Stomach smooth muscle (tissue), 2 donors: Measurements from ENCODE around the gene CACNA2D4.

ENCODE experiments used
- H3K27ac ChIP-seq: one replicate; pipeline ENCODE4 v1.7.0; 2013; ENCODE audit warnings: mild to moderate bottlenecking, low read length, inconsistent platforms
- H3K27me3 ChIP-seq, 2 donors: one replicate each; pipeline ENCODE4 v1.7.0; 2013; ENCODE audit warnings: low read length in 2 of 2; ENCODE audit not compliant: insufficient read depth in 2 of 2, control insufficient read depth in 1 of 2
- H3K36me3 ChIP-seq, 2 donors: one replicate each; pipeline ENCODE4 v1.7.0; 2013; ENCODE audit warnings: low read length in 2 of 2; ENCODE audit not compliant: control insufficient read depth in 2 of 2, insufficient read depth in 2 of 2
- H3K4me1 ChIP-seq: one replicate; pipeline ENCODE4 v1.7.0; 2013; ENCODE audit warnings: low read length; ENCODE audit not compliant: control insufficient read depth, insufficient read depth
- H3K4me3 ChIP-seq, 2 donors: one replicate each; pipeline ENCODE4 v1.7.0; 2013; ENCODE audit warnings: low read length in 2 of 2
- H3K9ac ChIP-seq, 2 donors: one replicate each; pipeline ENCODE4 v1.7.0; 2013; ENCODE audit warnings: low read length in 2 of 2, mild to moderate bottlenecking in 1 of 2
- H3K9me3 ChIP-seq, 2 donors: one replicate each; pipeline ENCODE4 v1.7.0; 2013; ENCODE audit warnings: low read length in 2 of 2; ENCODE audit not compliant: control insufficient read depth in 2 of 2
- donor health status: healthy.
- donor health status: Pancreatic carcinoma.

Gene CACNA2D4

GRCh38 chr12:1843641-1844005 lies 74.8 kb downstream of the CACNA2D4 start:
- Histone ChIP-seq H3K4me1 (no peaks in the 10 kb centered on the region), H3K36me3 (no peaks in the 10 kb centered on the region), H3K9ac (no peak overlapping the region), H3K9me3 (no peaks in the 10 kb centered on the region), H3K4me3 (no peak overlapping the region), H3K27me3 (peaks cover 0 to 3% of the 10 kb centered on the region in 2 donors), H3K27ac (no peak overlapping the region)

- Histone ChIP-seq H3K4me1 (no peaks in the 10 kb centered on the region), H3K27ac (no peak overlapping the region), H3K4me3 (no peak overlapping the region), H3K9me3 (no peaks in the 10 kb centered on the region), H3K36me3 (no peaks in the 10 kb centered on the region), H3K9ac (no peak overlapping the region), H3K27me3 (peaks cover 0 to 3% of the 10 kb centered on the region in 2 donors)
Observed at GRCh38 chr12:1842905-1843640, 75.4 kb downstream of the CACNA2D4 start.

GRCh38 chr12:1842183-1842904 lies 76.1 kb downstream of the CACNA2D4 start:
- no peaks in the 10 kb centered on the region for H3K4me1 ChIP-seq
- H3K9me3 ChIP-seq = no peaks in the 10 kb centered on the region
- H3K36me3 ChIP-seq = no peaks in the 10 kb centered on the region
- H3K27me3 ChIP-seq = peaks cover 0 to 3% of the 10 kb centered on the region in 2 donors
- no peak overlapping the region for H3K4me3 ChIP-seq
- H3K9ac ChIP-seq = no peak overlapping the region
- no peak overlapping the region for H3K27ac ChIP-seq

- no peaks in the 10 kb centered on the region for H3K9me3 ChIP-seq
- peaks cover 0 to 3% of the 10 kb centered on the region in 2 donors for H3K27me3 ChIP-seq
- no peak overlapping the region for H3K27ac ChIP-seq
- no peaks in the 10 kb centered on the region for H3K4me1 ChIP-seq
- no peak overlapping the region for H3K9ac ChIP-seq
- H3K4me3 ChIP-seq = no peak overlapping the region
- H3K36me3 ChIP-seq = no peaks in the 10 kb centered on the region
Observed at GRCh38 chr12:1841586-1842182, 76.8 kb downstream of the CACNA2D4 start.

GRCh38 chr12:1840981-1841425 lies 77.4 kb downstream of the CACNA2D4 start:
- Histone ChIP-seq H3K9me3 (no peaks in the 10 kb centered on the region), H3K4me3 (no peak overlapping the region), H3K27me3 (peaks cover 0 to 3% of the 10 kb centered on the region in 2 donors), H3K27ac (no peak overlapping the region), H3K9ac (no peak overlapping the region), H3K36me3 (no peaks in the 10 kb centered on the region), H3K4me1 (no peaks in the 10 kb centered on the region)

- Histone ChIP-seq H3K36me3 (no peaks in the 10 kb centered on the region), H3K4me1 (no peaks in the 10 kb centered on the region), H3K9ac (no peak overlapping the region), H3K4me3 (no peak overlapping the region), H3K9me3 (no peaks in the 10 kb centered on the region), H3K27me3 (peaks cover 0 to 3% of the 10 kb centered on the region in 2 donors), H3K27ac (no peak overlapping the region)
Observed at GRCh38 chr12:1839956-1840951, 78.2 kb downstream of the CACNA2D4 start.

GRCh38 chr12:1839464-1839863 lies 79.0 kb downstream of the CACNA2D4 start:
- H3K4me3 ChIP-seq = no peak overlapping the region
- peaks cover 0 to 3% of the 10 kb centered on the region in 2 donors for H3K27me3 ChIP-seq
- no peaks in the 10 kb centered on the region for H3K9me3 ChIP-seq
- no peaks in the 10 kb centered on the region for H3K36me3 ChIP-seq
- no peak overlapping the region for H3K27ac ChIP-seq
- H3K4me1 ChIP-seq = no peaks in the 10 kb centered on the region
- no peak overlapping the region for H3K9ac ChIP-seq

GRCh38 chr12:1838994-1839365 lies 79.5 kb downstream of the CACNA2D4 start:
- Histone ChIP-seq H3K36me3 (no peaks in the 10 kb centered on the region), H3K27me3 (peaks cover 0 to 3% of the 10 kb centered on the region in 2 donors), H3K9me3 (no peaks in the 10 kb centered on the region), H3K4me1 (no peaks in the 10 kb centered on the region), H3K9ac (no peak overlapping the region), H3K4me3 (no peak overlapping the region), H3K27ac (no peak overlapping the region)

- Histone ChIP-seq H3K4me1 (no peaks in the 10 kb centered on the region), H3K9me3 (no peaks in the 10 kb centered on the region), H3K36me3 (no peaks in the 10 kb centered on the region), H3K9ac (no peak overlapping the region), H3K27me3 (peaks cover 0 to 6% of the 10 kb centered on the region in 2 donors), H3K27ac (no peak overlapping the region), H3K4me3 (no peak overlapping the region)
Observed at GRCh38 chr12:1838205-1838993, 80.1 kb downstream of the CACNA2D4 start.
